HepG2 (cell line): Measurements from ENCODE around the gene TMC8. TPM values are rescaled to one million over a fixed set of nuclear protein-coding genes. Genes with fewer than 3 reads are reported as not detected.

ENCODE experiments used
- KAT8 ChIP-seq: IDR thresholded peaks from 2 replicates; pipeline ENCODE4 v1.6.1; 2016; ENCODE audit warnings: missing genetic modification reagents, missing compliant biosample characterization
- MAFK ChIP-seq, 2 experiments: IDR thresholded peaks in 1 of 2; conservative IDR thresholded peaks in 1 of 2; 2 replicates each; pipeline ENCODE4 v1.6.1; 2011; ENCODE audit warnings: improper control_type of control experiment in 2 of 2, low read length in 2 of 2
- MYC ChIP-seq: sonication (generic); formaldehyde crosslinking; IDR thresholded peaks from 2 replicates; pipeline ENCODE4 v1.9.0; 2021; ENCODE audit warnings: missing genetic modification reagents, borderline replicate concordance
- NCOA2 ChIP-seq: sonication (generic); formaldehyde crosslinking; IDR thresholded peaks from 2 replicates; pipeline ENCODE4 v1.8.0; 2022; ENCODE audit warnings: inconsistent platforms
- NFE2L1 ChIP-seq: sonication (generic); formaldehyde crosslinking; IDR thresholded peaks from 2 replicates; pipeline ENCODE4 v1.4.0; 2020; ENCODE audit warnings: missing genetic modification reagents, mild to moderate bottlenecking, borderline replicate concordance
- TCF7L2 ChIP-seq: IDR thresholded peaks from 2 replicates; pipeline ENCODE4 v1.6.1; 2011; ENCODE audit warnings: mild to moderate bottlenecking, low read depth, low read length, moderate library complexity
- ZNF607 ChIP-seq: sonication (generic); formaldehyde crosslinking; IDR thresholded peaks from 2 replicates; pipeline ENCODE4 v1.5.1; 2020; ENCODE audit warnings: missing genetic modification reagents, mild to moderate bottlenecking, borderline replicate concordance
- ZNF737 ChIP-seq: sonication (generic); formaldehyde crosslinking; IDR thresholded peaks from 2 replicates; pipeline ENCODE4 v1.5.0; 2020; ENCODE audit warnings: missing genetic modification reagents, mild to moderate bottlenecking, borderline replicate concordance
- ZNF768 ChIP-seq: sonication (generic); formaldehyde crosslinking; IDR thresholded peaks from 2 replicates; pipeline ENCODE4 v1.4.0; 2020; ENCODE audit warnings: missing genetic modification reagents
- polyA plus RNA-seq, 8 experiments: library from polyadenylated mRNA; depleted of rRNA in 3 of 8; stranded (reverse) in 7 of 8; unstranded in 1 of 8; fragments of >200 nt; fragmentation: Illumina TruSeq in 4 of 8; extraction: Trizol in 4 of 8; gene quantifications; 2 replicates each; pipeline versions ENCODE4 v1.2.1 to v1.2.3, GENCODE V29; 2011 to 2016; ENCODE audit warnings: low read depth in 4 of 8, missing spikeins in 1 of 8, mixed read lengths in 1 of 8; ENCODE audit not compliant: insufficient read depth in 1 of 8
- total RNA-seq, 5 experiments: library from RNA; depleted of rRNA; stranded (reverse); fragments of >200 nt; fragmentation: Illumina TruSeq; extraction: Trizol; gene quantifications; 2 replicates each; pipeline ENCODE4 v1.2.3, GENCODE V29; 2016; ENCODE audit warnings: low read depth in 1 of 5
- TF ChIP-seq, protein P1 (sequence below): IDR thresholded peaks from 2 replicates; pipeline ENCODE4 v1.6.1; 2012; ENCODE audit warnings: low read length, improper control_type of control experiment
- TF ChIP-seq, protein P2 (sequence below): sonication (generic); formaldehyde crosslinking; IDR thresholded peaks from 2 replicates; pipeline ENCODE4 v1.4.0; 2020; ENCODE audit warnings: low read depth, mild to moderate bottlenecking, missing genetic modification reagents

TMC8 gene
- total and polyA plus RNA-seq, 2 of the 13 experiments (the other 11 are each of a cell fraction or from before 2014, with no cell fraction given): 0.53 to 7.8 TPM

DNA sequence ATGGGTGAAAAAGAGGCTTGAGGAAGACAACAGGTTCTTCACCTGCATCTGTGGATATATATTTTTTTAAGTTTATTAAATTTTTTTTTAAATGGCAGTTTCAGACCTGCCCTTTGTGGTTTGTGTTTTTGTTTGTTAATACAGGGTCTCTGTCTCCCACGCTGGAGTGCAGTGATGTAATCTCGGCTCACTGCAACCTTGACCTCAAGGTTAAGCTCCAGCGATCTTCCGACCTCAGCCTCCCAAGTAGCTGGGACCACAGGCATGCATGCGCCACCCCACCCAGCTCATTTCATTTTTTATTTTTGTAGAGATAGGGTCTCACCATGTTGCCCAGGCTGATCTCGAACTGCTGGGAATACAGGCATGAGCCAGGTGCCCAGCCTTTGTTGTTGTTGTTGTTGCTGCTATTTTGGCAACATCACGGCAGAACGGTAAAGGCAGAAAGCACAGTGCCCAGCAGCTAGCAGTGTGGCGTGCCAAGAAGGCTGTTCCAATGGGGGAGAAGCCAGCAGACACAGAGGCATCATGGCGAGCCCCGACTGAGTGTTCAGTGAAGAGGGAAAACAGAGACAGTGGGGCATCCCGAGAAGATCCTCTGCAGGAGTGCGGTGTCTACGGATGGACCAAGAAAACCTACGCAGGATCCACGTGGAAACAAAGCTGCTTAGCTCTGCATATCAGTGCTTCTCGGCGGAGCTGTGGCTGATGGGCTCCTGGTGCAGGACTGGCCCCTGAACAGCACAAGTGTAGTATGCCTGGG lies 21.7 kb upstream of the TMC8 start (continued):
- 0 out of 2 replicates have a peak, but pooled peaks have one; percentile 27 for TF ChIP-seq ZNF768 (CRISPR knock-in tag)
- 0 out of 2 replicates have a peak, but pooled peaks have one; percentile 33 for TF ChIP-seq KAT8 (CRISPR knock-in tag)
- TF ChIP-seq ZNF607 (CRISPR knock-in tag): 0 out of 2 replicates have a peak, but pooled peaks have one; percentile 0
- TF ChIP-seq NFE2L1 (CRISPR knock-in tag): no peak
- 0 out of 2 replicates have a peak, but pooled peaks have one; percentile 54 for TF ChIP-seq ZNF737 (CRISPR knock-in tag)
- TF ChIP-seq, protein P1, sequence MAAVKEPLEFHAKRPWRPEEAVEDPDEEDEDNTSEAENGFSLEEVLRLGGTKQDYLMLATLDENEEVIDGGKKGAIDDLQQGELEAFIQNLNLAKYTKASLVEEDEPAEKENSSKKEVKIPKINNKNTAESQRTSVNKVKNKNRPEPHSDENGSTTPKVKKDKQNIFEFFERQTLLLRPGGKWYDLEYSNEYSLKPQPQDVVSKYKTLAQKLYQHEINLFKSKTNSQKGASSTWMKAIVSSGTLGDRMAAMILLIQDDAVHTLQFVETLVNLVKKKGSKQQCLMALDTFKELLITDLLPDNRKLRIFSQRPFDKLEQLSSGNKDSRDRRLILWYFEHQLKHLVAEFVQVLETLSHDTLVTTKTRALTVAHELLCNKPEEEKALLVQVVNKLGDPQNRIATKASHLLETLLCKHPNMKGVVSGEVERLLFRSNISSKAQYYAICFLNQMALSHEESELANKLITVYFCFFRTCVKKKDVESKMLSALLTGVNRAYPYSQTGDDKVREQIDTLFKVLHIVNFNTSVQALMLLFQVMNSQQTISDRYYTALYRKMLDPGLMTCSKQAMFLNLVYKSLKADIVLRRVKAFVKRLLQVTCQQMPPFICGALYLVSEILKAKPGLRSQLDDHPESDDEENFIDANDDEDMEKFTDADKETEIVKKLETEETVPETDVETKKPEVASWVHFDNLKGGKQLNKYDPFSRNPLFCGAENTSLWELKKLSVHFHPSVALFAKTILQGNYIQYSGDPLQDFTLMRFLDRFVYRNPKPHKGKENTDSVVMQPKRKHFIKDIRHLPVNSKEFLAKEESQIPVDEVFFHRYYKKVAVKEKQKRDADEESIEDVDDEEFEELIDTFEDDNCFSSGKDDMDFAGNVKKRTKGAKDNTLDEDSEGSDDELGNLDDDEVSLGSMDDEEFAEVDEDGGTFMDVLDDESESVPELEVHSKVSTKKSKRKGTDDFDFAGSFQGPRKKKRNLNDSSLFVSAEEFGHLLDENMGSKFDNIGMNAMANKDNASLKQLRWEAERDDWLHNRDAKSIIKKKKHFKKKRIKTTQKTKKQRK: no peak
- TF ChIP-seq NCOA2 (CRISPR knock-in tag): 0 out of 2 replicates have a peak, but pooled peaks have one; percentile 17
- TF ChIP-seq TCF7L2: no peak
- TF ChIP-seq MAFK (conservative IDR thresholded peaks at IDR 0.05 in 1 of 2, IDR thresholded peaks at IDR 0.05 in 1 of 2; ENCODE audit: low read length in 2 of 2): no peak
- TF ChIP-seq, protein P2, sequence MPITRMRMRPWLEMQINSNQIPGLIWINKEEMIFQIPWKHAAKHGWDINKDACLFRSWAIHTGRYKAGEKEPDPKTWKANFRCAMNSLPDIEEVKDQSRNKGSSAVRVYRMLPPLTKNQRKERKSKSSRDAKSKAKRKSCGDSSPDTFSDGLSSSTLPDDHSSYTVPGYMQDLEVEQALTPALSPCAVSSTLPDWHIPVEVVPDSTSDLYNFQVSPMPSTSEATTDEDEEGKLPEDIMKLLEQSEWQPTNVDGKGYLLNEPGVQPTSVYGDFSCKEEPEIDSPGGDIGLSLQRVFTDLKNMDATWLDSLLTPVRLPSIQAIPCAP (CRISPR knock-in tag): no peak
- TF ChIP-seq MYC (CRISPR knock-in tag): 0 out of 2 replicates have a peak, but pooled peaks have one; percentile 7
